Activated CD8-positive, alpha-beta T cell treated with anti-CD3 and anti-CD28 coated beads for 36 hours (primary cell): ENCODE measurements around the gene NDFIP1. TPM values are rescaled to one million over a fixed set of nuclear protein-coding genes. Genes with fewer than 3 reads are reported as not detected.

Experiments used
- ATAC-seq: fragments of 200-7000 bp; cut with Tn5 transposase; one replicate; pipeline ENCODE4 v1.10.0; 2021; ENCODE audit warnings: mild to moderate bottlenecking, moderate library complexity
- CTCF ChIA-PET: fragments of 350-600 bp; sonication (Branson Sonifier 250); formaldehyde crosslinking; loops from one replicate; lab custom pipeline; 2021; ENCODE audit warnings: antibody characterized with exemption; lab: Charles Lee
- POLR2A ChIA-PET: fragments of 350-600 bp; sonication (Branson Sonifier 250); formaldehyde crosslinking; loops from one replicate; lab custom pipeline; 2021; ENCODE audit warnings: antibody characterized with exemption; lab: Charles Lee
- DNase-seq: peaks from one replicate; pipeline ENCODE4 v3.0.0-alpha.2; 2020
- H3K27ac Mint-ChIP-seq: one replicate; pipeline ENCODE4 v1.8.0; 2021; ENCODE audit warnings: mild to moderate bottlenecking, mixed read lengths
- H3K27me3 Mint-ChIP-seq: one replicate; pipeline ENCODE4 v1.8.0; 2021; ENCODE audit warnings: mixed read lengths
- H3K36me3 Mint-ChIP-seq: one replicate; pipeline ENCODE4 v1.8.0; 2021; ENCODE audit warnings: low read depth, mixed read lengths
- H3K4me1 Mint-ChIP-seq: one replicate; pipeline ENCODE4 v1.8.0; 2021; ENCODE audit warnings: low read depth, mixed read lengths
- H3K4me3 Mint-ChIP-seq: one replicate; pipeline ENCODE4 v1.8.0; 2021; ENCODE audit warnings: mild to moderate bottlenecking, moderate library complexity, mixed read lengths
- H3K9me3 Mint-ChIP-seq: one replicate; pipeline ENCODE4 v1.8.0; 2021; ENCODE audit warnings: mixed read lengths
- CTCF ChIP-seq: fragments of 200-600 bp; IDR thresholded peaks from one replicate; pipeline ENCODE4 v1.8.0; 2022; ENCODE audit warnings: antibody characterized with exemption, mild to moderate bottlenecking
- intact Hi-C: fragments of 100-400 bp; cut with micrococcal nuclease; formaldehyde crosslinking; loops from one replicate; pipeline ENCODE4 v1.10.0; 2022
- total RNA-seq, 2 experiments: library from RNA; stranded (reverse); gene quantifications; one replicate each; pipeline ENCODE4 v1.2.3, GENCODE V29; 2021

NDFIP1 gene
- total RNA-seq, 2 experiments from 2014 or later, result 93.8 to 96.9 TPM

- no peak for TF ChIP-seq CTCF
- intact Hi-C loops, result no loop called here
- no peak overlapping the region for H3K27ac Mint-ChIP-seq
- no peaks in the 10 kb centered on the region for H3K9me3 Mint-ChIP-seq
- no peak for DNase-seq
- H3K36me3 Mint-ChIP-seq, result no peaks in the 10 kb centered on the region
- ATAC-seq, result no peak
- no peaks in the 10 kb centered on the region for H3K27me3 Mint-ChIP-seq
- no peak overlapping the region for H3K4me3 Mint-ChIP-seq
- H3K4me1 Mint-ChIP-seq, result no peaks in the 10 kb centered on the region
- ChIA-PET POLR2A (no interaction called here), CTCF (interaction anchor here (0.7 to 1.8 kb wide), 3 partner anchors 85 to 374 kb away, joined by 3 to 5 read pairs (median 3); no protein-coding TSS in a partner anchor)
These were observed 66.5 kb downstream of the NDFIP1 start for GRCh38 chr5:142175039-142175438.

- ChIA-PET CTCF (interaction anchor here (1.8 kb wide), 1 partner anchor 374 kb away, joined by 5 read pairs; no protein-coding TSS in a partner anchor), POLR2A (no interaction called here)
- no peaks in the 10 kb centered on the region for H3K27me3 Mint-ChIP-seq
- intact Hi-C loops, result no loop called here
- no peaks in the 10 kb centered on the region for H3K36me3 Mint-ChIP-seq
- H3K4me1 Mint-ChIP-seq, result no peaks in the 10 kb centered on the region
- DNase-seq, result no peak
- ATAC-seq, result no peak
- H3K9me3 Mint-ChIP-seq, result no peaks in the 10 kb centered on the region
- no peak overlapping the region for H3K27ac Mint-ChIP-seq
- no peak for TF ChIP-seq CTCF
- no peak overlapping the region for H3K4me3 Mint-ChIP-seq
These were observed 67.0 kb downstream of the NDFIP1 start for GRCh38 chr5:142175461-142176142.

- H3K27me3 Mint-ChIP-seq, result no peaks in the 10 kb centered on the region
- CTCF ChIA-PET, result no interaction called here
These were observed 67.7 kb downstream of the NDFIP1 start for GRCh38 chr5:142176255-142176654.

GRCh38 chr5:142178651-142179050 lies 70.1 kb downstream of the NDFIP1 start:
- CTCF ChIA-PET, result no interaction called here
- H3K36me3 Mint-ChIP-seq, result no peaks in the 10 kb centered on the region
- ATAC-seq (no peak), DNase-seq (no peak)
- POLR2A ChIA-PET, result no interaction called here
- H3K4me3 Mint-ChIP-seq, result no peak overlapping the region
- no peaks in the 10 kb centered on the region for H3K4me1 Mint-ChIP-seq
- H3K27ac Mint-ChIP-seq, result no peak overlapping the region
- intact Hi-C loops, result no loop called here
- TF ChIP-seq CTCF, result no peak
- H3K27me3 Mint-ChIP-seq, result no peaks in the 10 kb centered on the region
- no peaks in the 10 kb centered on the region for H3K9me3 Mint-ChIP-seq

More at GRCh38 chr5:142176255-142176654, 67.7 kb downstream of the NDFIP1 start:
- POLR2A ChIA-PET, result interaction anchor here (1.1 kb wide), 1 partner anchor 15 kb away, joined by 4 read pairs; no protein-coding TSS in a partner anchor
- no peak for ATAC-seq
- no peak for DNase-seq
- Mint-ChIP-seq H3K4me1 (no peaks in the 10 kb centered on the region), H3K4me3 (no peak overlapping the region), H3K27ac (no peak overlapping the region), H3K9me3 (no peaks in the 10 kb centered on the region), H3K36me3 (no peaks in the 10 kb centered on the region)
- no peak for TF ChIP-seq CTCF
- intact Hi-C loops, result no loop called here

- Mint-ChIP-seq H3K4me1 (no peaks in the 10 kb centered on the region), H3K4me3 (no peak overlapping the region), H3K27me3 (peaks cover under 1% of the 10 kb centered on the region), H3K9me3 (no peaks in the 10 kb centered on the region), H3K27ac (no peak overlapping the region), H3K36me3 (no peaks in the 10 kb centered on the region)
- intact Hi-C loops, result no loop called here
- no peak for TF ChIP-seq CTCF
- POLR2A ChIA-PET, result no interaction called here
- DNase-seq (no peak), ATAC-seq (no peak)
- CTCF ChIA-PET, result no interaction called here
These were observed 71.3 kb downstream of the NDFIP1 start for GRCh38 chr5:142179776-142180387.
